HepG2 (cell line): ENCODE results near the gene NAE1. TPM values are rescaled to one million over a fixed set of nuclear protein-coding genes. Genes with fewer than 3 reads are reported as not detected.
A peak's percentile ranks its signal among the peaks of the same experiment; 100 is the strongest.

ENCODE experiments used
- MLX ChIP-seq: IDR thresholded peaks from 2 replicates; pipeline ENCODE4 v1.6.1; 2016
- NFIB ChIP-seq: sonication (generic); formaldehyde crosslinking; IDR thresholded peaks from 2 replicates; pipeline ENCODE4 v1.9.0; 2021; ENCODE audit warnings: missing genetic modification reagents, mild to moderate bottlenecking, borderline replicate concordance
- RCOR2 ChIP-seq: IDR thresholded peaks from 2 replicates; pipeline ENCODE4 v1.6.1; 2016; ENCODE audit warnings: missing biosample characterization, missing genetic modification reagents
- RNF2 ChIP-seq: fragments of 450-650 bp; conservative IDR thresholded peaks from 2 replicates; pipeline ENCODE4 v1.6.1; 2016; ENCODE audit warnings: low read depth
- SNRNP70 ChIP-seq: fragments of 200-400 bp; formaldehyde crosslinking; IDR thresholded peaks from 2 replicates; pipeline ENCODE4 v1.6.1; 2017; ENCODE audit warnings: mild to moderate bottlenecking, low read depth, low read length, moderate library complexity
- SRY ChIP-seq: sonication (generic); formaldehyde crosslinking; IDR thresholded peaks from 2 replicates; pipeline ENCODE4 v1.8.0; 2022; ENCODE audit warnings: mild to moderate bottlenecking, missing genetic modification reagents
- ZBTB10 ChIP-seq: sonication (generic); formaldehyde crosslinking; IDR thresholded peaks from 2 replicates; pipeline ENCODE4 v1.4.0; 2020; ENCODE audit warnings: missing genetic modification reagents, borderline replicate concordance
- ZEB1 ChIP-seq: IDR thresholded peaks from 2 replicates; pipeline ENCODE4 v1.6.1; 2012; ENCODE audit warnings: mild to moderate bottlenecking, low read depth, inconsistent platforms; ENCODE audit not compliant: insufficient replicate concordance
- ZFX ChIP-seq: sonication (generic); formaldehyde crosslinking; IDR thresholded peaks from 2 replicates; pipeline ENCODE4 v1.4.0; 2020; ENCODE audit warnings: mild to moderate bottlenecking, low read depth, missing genetic modification reagents, moderate library complexity
- ZNF557 ChIP-seq: sonication (generic); formaldehyde crosslinking; IDR thresholded peaks from 2 replicates; pipeline ENCODE4 v1.4.0; 2020; ENCODE audit warnings: missing genetic modification reagents
- ZNF569 ChIP-seq: sonication (generic); formaldehyde crosslinking; IDR thresholded peaks from 2 replicates; pipeline ENCODE4 v1.5.0; 2020; ENCODE audit warnings: mild to moderate bottlenecking, missing genetic modification reagents, moderate library complexity, borderline replicate concordance
- ZNF788 ChIP-seq: sonication (generic); formaldehyde crosslinking; IDR thresholded peaks from 2 replicates; pipeline ENCODE4 v1.5.0; 2020; ENCODE audit warnings: mild to moderate bottlenecking, missing genetic modification reagents, borderline replicate concordance
- polyA plus RNA-seq, 8 experiments: library from polyadenylated mRNA; depleted of rRNA in 3 of 8; stranded (reverse) in 7 of 8; unstranded in 1 of 8; fragments of >200 nt; fragmentation: Illumina TruSeq in 4 of 8; extraction: Trizol in 4 of 8; gene quantifications; 2 replicates each; pipeline versions ENCODE4 v1.2.1 to v1.2.3, GENCODE V29; 2011 to 2016; ENCODE audit warnings: low read depth in 4 of 8, missing spikeins in 1 of 8, mixed read lengths in 1 of 8; ENCODE audit not compliant: insufficient read depth in 1 of 8
- total RNA-seq, 5 experiments: library from RNA; depleted of rRNA; stranded (reverse); fragments of >200 nt; fragmentation: Illumina TruSeq; extraction: Trizol; gene quantifications; 2 replicates each; pipeline ENCODE4 v1.2.3, GENCODE V29; 2016; ENCODE audit warnings: low read depth in 1 of 5
- TF ChIP-seq, protein P1 (sequence below): IDR thresholded peaks from 2 replicates; pipeline ENCODE4 v1.6.1; 2016; ENCODE audit warnings: missing compliant biosample characterization, missing genetic modification reagents, borderline replicate concordance
- TF ChIP-seq, protein P2 (sequence below): sonication (generic); formaldehyde crosslinking; IDR thresholded peaks from 2 replicates; pipeline ENCODE4 v1.8.0; 2022; ENCODE audit warnings: mild to moderate bottlenecking, missing genetic modification reagents; ENCODE audit not compliant: insufficient replicate concordance
- TF ChIP-seq, protein P3 (sequence below): sonication (generic); formaldehyde crosslinking; IDR thresholded peaks from 2 replicates; pipeline ENCODE4 v1.5.0; 2020; ENCODE audit warnings: missing genetic modification reagents, mild to moderate bottlenecking, borderline replicate concordance
- TF ChIP-seq, protein P4 (sequence below): sonication (generic); formaldehyde crosslinking; IDR thresholded peaks from 2 replicates; pipeline ENCODE4 v1.8.1; 2022; ENCODE audit warnings: low read depth, mild to moderate bottlenecking, missing genetic modification reagents

Gene NAE1
- total and polyA plus RNA-seq, 2 of the 13 experiments (the other 11 are each of a cell fraction or from before 2014, with no cell fraction given): 95.7 to 206 TPM

GRCh38 chr16:66844342-66845079, 13.7 kb upstream of the NAE1 start, which contains the start of gene CA7 (continued):
- TF ChIP-seq RNF2 (no peak), SNRNP70 (no peak), ZFX (CRISPR knock-in tag) (0 out of 2 replicates have a peak, but pooled peaks have one; percentile 22), NFIB (CRISPR knock-in tag) (no peak), RCOR2 (CRISPR knock-in tag) (no peak), SRY (CRISPR knock-in tag) (no peak), ZNF788 (CRISPR knock-in tag) (no peak), ZNF569 (CRISPR knock-in tag) (no peak), ZNF557 (CRISPR knock-in tag) (no peak), ZBTB10 (CRISPR knock-in tag) (peak; percentile 65; the same call in 1 of the 2 replicates), MLX (CRISPR knock-in tag) (no peak), ZEB1 (no peak)
- TF ChIP-seq, protein P1, sequence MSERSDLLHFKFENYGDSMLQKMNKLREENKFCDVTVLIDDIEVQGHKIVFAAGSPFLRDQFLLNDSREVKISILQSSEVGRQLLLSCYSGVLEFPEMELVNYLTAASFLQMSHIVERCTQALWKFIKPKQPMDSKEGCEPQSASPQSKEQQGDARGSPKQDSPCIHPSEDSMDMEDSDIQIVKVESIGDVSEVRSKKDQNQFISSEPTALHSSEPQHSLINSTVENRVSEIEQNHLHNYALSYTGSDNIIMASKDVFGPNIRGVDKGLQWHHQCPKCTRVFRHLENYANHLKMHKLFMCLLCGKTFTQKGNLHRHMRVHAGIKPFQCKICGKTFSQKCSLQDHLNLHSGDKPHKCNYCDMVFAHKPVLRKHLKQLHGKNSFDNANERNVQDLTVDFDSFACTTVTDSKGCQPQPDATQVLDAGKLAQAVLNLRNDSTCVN: no peak
- TF ChIP-seq, protein P2, sequence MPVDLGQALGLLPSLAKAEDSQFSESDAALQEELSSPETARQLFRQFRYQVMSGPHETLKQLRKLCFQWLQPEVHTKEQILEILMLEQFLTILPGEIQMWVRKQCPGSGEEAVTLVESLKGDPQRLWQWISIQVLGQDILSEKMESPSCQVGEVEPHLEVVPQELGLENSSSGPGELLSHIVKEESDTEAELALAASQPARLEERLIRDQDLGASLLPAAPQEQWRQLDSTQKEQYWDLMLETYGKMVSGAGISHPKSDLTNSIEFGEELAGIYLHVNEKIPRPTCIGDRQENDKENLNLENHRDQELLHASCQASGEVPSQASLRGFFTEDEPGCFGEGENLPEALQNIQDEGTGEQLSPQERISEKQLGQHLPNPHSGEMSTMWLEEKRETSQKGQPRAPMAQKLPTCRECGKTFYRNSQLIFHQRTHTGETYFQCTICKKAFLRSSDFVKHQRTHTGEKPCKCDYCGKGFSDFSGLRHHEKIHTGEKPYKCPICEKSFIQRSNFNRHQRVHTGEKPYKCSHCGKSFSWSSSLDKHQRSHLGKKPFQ (CRISPR knock-in tag): no peak
- TF ChIP-seq, protein P3, sequence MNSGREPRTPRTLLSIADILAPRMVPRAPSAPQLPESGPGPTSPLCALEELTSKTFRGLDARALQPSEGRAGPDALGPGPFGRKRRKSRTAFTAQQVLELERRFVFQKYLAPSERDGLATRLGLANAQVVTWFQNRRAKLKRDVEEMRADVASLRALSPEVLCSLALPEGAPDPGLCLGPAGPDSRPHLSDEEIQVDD: no peak; the same call in 1 of the 2 replicates
- TF ChIP-seq, protein P4, sequence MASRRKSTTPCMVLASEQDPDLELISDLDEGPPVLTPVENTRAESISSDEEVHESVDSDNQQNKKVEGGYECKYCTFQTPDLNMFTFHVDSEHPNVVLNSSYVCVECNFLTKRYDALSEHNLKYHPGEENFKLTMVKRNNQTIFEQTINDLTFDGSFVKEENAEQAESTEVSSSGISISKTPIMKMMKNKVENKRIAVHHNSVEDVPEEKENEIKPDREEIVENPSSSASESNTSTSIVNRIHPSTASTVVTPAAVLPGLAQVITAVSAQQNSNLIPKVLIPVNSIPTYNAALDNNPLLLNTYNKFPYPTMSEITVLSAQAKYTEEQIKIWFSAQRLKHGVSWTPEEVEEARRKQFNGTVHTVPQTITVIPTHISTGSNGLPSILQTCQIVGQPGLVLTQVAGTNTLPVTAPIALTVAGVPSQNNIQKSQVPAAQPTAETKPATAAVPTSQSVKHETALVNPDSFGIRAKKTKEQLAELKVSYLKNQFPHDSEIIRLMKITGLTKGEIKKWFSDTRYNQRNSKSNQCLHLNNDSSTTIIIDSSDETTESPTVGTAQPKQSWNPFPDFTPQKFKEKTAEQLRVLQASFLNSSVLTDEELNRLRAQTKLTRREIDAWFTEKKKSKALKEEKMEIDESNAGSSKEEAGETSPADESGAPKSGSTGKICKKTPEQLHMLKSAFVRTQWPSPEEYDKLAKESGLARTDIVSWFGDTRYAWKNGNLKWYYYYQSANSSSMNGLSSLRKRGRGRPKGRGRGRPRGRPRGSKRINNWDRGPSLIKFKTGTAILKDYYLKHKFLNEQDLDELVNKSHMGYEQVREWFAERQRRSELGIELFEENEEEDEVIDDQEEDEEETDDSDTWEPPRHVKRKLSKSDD (CRISPR knock-in tag): no peak
